Peyer's patch (tissue), 4 donors: ENCODE results near the gene VANGL1.

Experiments
- POLR2A ChIP-seq, 2 donors: fragments of 450-650 bp; IDR thresholded peaks; one replicate each; pipeline ENCODE4 v1.5.1; 2017; ENCODE audit warnings: antibody characterized with exemption in 2 of 2, mild to moderate bottlenecking in 2 of 2, moderate library complexity in 2 of 2
- TF ChIP-seq, protein P1 (sequence below), 6 experiments: fragments of 450-650 bp in 4 of 6; fragments of 200-600 bp in 2 of 6; sonication (generic) in 1 of 6; IDR thresholded peaks; one replicate each; pipeline ENCODE4 v1.5.1; 2017 to 2019; ENCODE audit warnings: antibody characterized with exemption in 6 of 6, mild to moderate bottlenecking in 3 of 6, moderate library complexity in 1 of 6

DNA sequence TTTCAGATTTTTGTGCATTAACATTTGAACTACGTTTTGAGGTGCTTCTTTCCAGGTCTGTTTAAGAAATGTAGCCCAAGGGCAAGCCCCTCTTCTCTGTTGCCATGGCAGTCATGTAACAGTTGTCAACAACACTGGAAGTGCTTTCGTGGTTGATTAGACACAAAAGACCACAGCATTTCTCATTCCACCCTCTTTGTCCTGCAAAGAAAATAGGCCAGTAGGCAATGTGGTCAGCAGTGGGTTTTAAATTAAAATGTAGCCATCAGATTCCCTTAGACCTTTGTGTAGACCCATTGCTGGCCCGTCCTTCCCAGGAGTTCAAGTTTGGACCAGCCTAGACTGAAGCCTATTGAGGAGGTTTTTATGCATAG, 35.4 kb downstream of the VANGL1 start:
- TF ChIP-seq, protein P1, sequence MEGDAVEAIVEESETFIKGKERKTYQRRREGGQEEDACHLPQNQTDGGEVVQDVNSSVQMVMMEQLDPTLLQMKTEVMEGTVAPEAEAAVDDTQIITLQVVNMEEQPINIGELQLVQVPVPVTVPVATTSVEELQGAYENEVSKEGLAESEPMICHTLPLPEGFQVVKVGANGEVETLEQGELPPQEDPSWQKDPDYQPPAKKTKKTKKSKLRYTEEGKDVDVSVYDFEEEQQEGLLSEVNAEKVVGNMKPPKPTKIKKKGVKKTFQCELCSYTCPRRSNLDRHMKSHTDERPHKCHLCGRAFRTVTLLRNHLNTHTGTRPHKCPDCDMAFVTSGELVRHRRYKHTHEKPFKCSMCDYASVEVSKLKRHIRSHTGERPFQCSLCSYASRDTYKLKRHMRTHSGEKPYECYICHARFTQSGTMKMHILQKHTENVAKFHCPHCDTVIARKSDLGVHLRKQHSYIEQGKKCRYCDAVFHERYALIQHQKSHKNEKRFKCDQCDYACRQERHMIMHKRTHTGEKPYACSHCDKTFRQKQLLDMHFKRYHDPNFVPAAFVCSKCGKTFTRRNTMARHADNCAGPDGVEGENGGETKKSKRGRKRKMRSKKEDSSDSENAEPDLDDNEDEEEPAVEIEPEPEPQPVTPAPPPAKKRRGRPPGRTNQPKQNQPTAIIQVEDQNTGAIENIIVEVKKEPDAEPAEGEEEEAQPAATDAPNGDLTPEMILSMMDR (IDR thresholded peaks at IDR 0.05), result no peak
- no peak for TF ChIP-seq POLR2A (IDR thresholded peaks at IDR 0.05)
